Fibroblast of the aortic adventitia (primary cell): ENCODE results near the gene STAG1. TPM values are rescaled to one million over a fixed set of nuclear protein-coding genes. Genes with fewer than 3 reads are reported as not detected.

Experiments
- DNase-seq: peaks from one replicate; pipeline ENCODE4 v3.0.0-alpha.2; 2010; ENCODE audit warnings: low read depth
- H3K4me3 ChIP-seq: 2 replicates; pipeline ENCODE4 v1.5.1; 2011; ENCODE audit warnings: low read depth, mild to moderate bottlenecking, control low read depth, low read length, moderate library complexity
- CTCF ChIP-seq: IDR thresholded peaks from 2 replicates; pipeline ENCODE4 v1.5.1; 2011; ENCODE audit warnings: mild to moderate bottlenecking, low read length, control low read depth, inconsistent platforms; ENCODE audit not compliant: insufficient read depth
- total RNA-seq: library from RNA; depleted of rRNA; stranded (reverse); fragments of >200 nt; gene quantifications from 2 replicates; pipeline ENCODE4 v1.2.3, GENCODE V29; 2012; ENCODE audit warnings: low replicate concordance

Gene STAG1
- total RNA-seq, 1 donor = 78.0 TPM

GRCh38 chr3:136473716-136474326 is 278.4 kb downstream of the STAG1 start:
- no peak for TF ChIP-seq CTCF
- no peak overlapping the region for H3K4me3 ChIP-seq
- DNase-seq = peak; percentile 4

GRCh38 chr3:136465296-136465695 is 286.9 kb downstream of the STAG1 start:
- no peak for TF ChIP-seq CTCF
- DNase-seq = no peak
- no peak overlapping the region for H3K4me3 ChIP-seq

GRCh38 chr3:136464502-136464901 is 287.7 kb downstream of the STAG1 start:
- no peak for DNase-seq
- no peak overlapping the region for H3K4me3 ChIP-seq
- no peak for TF ChIP-seq CTCF

GRCh38 chr3:136463170-136463569 is 289.0 kb downstream of the STAG1 start:
- no peak for TF ChIP-seq CTCF
- DNase-seq = no peak
- no peak overlapping the region for H3K4me3 ChIP-seq

GRCh38 chr3:136457793-136458192 is 294.4 kb downstream of the STAG1 start:
- H3K4me3 ChIP-seq = no peak overlapping the region
- TF ChIP-seq CTCF = no peak
- DNase-seq = no peak

- no peak for TF ChIP-seq CTCF
- no peak for DNase-seq
- no peak overlapping the region for H3K4me3 ChIP-seq
Measured at GRCh38 chr3:136456196-136456595, 296.0 kb downstream of the STAG1 start.

GRCh38 chr3:136444581-136444980 is 307.6 kb downstream of the STAG1 start:
- DNase-seq = peak; percentile 57
- no peak overlapping the region for H3K4me3 ChIP-seq
- no peak for TF ChIP-seq CTCF
